NCI-H345 treated with DMSO at 0.1 percent for 48 hours (cell line): Measurements from ENCODE around the gene CCP110.

ENCODE experiments used
- DNase-seq: peaks from one replicate; lab custom pipeline; 2025; ENCODE audit not compliant: unreplicated experiment; lab: John Stamatoyannopoulos, UW

CCP110 gene

GRCh38 chr16:19598805-19599510 is 75.2 kb downstream of the CCP110 start:
- DNase-seq, result no peak

- no peak for DNase-seq
Measured at GRCh38 chr16:19599968-19600716, 76.4 kb downstream of the CCP110 start.

GRCh38 chr16:19601083-19601976 is 77.6 kb downstream of the CCP110 start:
- peak; percentile 12 for DNase-seq
